GM12878 (cell line): Measurements from ENCODE around the gene TNNT2.

Source experiments
- CHD4 ChIP-seq: fragments of 200-600 bp; sonication (generic); IDR thresholded peaks from 2 replicates; pipeline ENCODE4 v1.6.1; 2016; ENCODE audit warnings: mild to moderate bottlenecking
- MAX ChIP-seq: IDR thresholded peaks from 2 replicates; pipeline ENCODE4 v1.6.1; 2012; ENCODE audit warnings: low read depth, low read length, improper control_type of control experiment
- POU2F2 ChIP-seq: IDR thresholded peaks from 3 replicates; pipeline ENCODE4 v1.6.1; 2011; ENCODE audit warnings: low read depth, mild to moderate bottlenecking, low read length, borderline replicate concordance
- YY1 ChIP-seq: IDR thresholded peaks from 2 replicates; pipeline ENCODE4 v1.6.1; 2011; ENCODE audit warnings: low read depth, mild to moderate bottlenecking, low read length
- TF ChIP-seq, protein P1 (sequence below), 3 experiments: IDR thresholded peaks in 2 of 3; conservative IDR thresholded peaks in 1 of 3; 2 replicates each; pipeline ENCODE4 v1.5.1; 2011; ENCODE audit warnings: low read depth in 3 of 3, low read length in 3 of 3, mild to moderate bottlenecking in 3 of 3, control low read depth in 2 of 3, moderate library complexity in 2 of 3, inconsistent platforms in 1 of 3, mixed read lengths in 1 of 3; ENCODE audit not compliant: control insufficient read depth in 2 of 3, insufficient read depth in 1 of 3; ENCODE audit errors: extremely low read depth in 1 of 3

DNA sequence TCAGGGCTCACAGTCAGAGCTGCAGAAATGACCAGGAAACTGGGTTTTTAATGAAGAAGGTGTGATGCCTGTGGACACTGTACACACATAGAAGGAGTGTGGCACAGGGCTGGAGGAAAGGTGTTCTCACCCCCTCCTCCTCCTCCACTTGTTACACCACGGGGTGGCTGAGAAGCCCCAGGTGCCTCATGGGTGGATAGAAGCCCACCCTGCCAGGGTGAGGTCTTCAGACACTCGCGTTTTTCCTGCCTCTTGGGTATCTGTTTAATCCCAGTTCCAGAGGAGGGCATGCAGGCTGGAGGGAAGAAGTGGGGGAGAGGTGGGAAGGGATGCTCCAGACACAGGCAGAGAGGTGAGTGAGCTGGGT is 31.3 kb upstream of the TNNT2 start:
- no peak for TF ChIP-seq CHD4
- TF ChIP-seq, protein P1, sequence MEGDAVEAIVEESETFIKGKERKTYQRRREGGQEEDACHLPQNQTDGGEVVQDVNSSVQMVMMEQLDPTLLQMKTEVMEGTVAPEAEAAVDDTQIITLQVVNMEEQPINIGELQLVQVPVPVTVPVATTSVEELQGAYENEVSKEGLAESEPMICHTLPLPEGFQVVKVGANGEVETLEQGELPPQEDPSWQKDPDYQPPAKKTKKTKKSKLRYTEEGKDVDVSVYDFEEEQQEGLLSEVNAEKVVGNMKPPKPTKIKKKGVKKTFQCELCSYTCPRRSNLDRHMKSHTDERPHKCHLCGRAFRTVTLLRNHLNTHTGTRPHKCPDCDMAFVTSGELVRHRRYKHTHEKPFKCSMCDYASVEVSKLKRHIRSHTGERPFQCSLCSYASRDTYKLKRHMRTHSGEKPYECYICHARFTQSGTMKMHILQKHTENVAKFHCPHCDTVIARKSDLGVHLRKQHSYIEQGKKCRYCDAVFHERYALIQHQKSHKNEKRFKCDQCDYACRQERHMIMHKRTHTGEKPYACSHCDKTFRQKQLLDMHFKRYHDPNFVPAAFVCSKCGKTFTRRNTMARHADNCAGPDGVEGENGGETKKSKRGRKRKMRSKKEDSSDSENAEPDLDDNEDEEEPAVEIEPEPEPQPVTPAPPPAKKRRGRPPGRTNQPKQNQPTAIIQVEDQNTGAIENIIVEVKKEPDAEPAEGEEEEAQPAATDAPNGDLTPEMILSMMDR (IDR thresholded peaks at IDR 0.05 in 2 of 3, conservative IDR thresholded peaks at IDR 0.05 in 1 of 3; ENCODE audit: control insufficient read depth in 2 of 3, extremely low read depth in 1 of 3, insufficient read depth in 1 of 3, low read depth in 3 of 3, low read length in 3 of 3), result no peak
- TF ChIP-seq YY1, result no peak
- TF ChIP-seq POU2F2, result no peak
- no peak for TF ChIP-seq MAX
